HS-27A (cell line): ENCODE results near the gene CPA1.

ENCODE experiments used
- DNase-seq: peaks from one replicate; pipeline ENCODE4 v3.0.0-alpha.2; 2012; ENCODE audit warnings: low read depth, missing footprints

CPA1 gene

DNA sequence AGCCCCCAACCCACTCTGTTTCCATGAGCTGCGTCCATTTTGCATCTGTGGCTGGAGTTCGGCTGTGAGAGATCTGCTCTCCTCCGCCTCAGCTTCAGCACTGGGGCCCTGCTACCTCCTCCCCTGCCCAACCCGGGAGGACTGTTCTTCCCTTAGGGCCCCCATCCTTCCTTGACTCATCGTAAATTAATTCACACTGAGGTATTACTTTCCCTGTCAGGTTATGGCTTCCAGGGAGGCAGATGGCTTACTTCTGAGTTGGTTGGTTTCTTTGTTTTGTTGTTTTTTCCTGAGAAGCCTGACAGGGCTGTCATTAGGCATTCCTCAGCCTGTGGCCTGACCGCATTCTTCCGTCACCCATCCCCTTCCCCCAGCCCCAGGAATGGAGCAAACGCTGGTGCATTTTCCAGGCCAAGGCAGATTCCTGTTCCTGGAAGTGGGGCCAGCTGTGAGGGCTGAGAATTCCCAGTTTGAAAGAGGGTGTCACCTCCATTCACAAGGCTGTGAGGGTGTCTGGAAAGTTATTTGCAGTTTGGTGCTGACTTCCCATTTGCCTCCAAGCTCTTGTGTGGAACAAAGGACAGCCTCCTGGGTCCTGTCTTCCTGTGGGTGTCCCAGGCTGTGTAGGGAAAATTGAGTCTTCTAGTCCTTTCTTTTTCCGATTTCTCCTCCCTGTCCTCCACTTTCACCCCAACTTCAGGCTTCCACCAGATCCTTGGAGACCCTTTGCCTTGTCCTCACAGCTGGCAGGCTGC is 24.0 kb upstream of the CPA1 start:
- peak; percentile 83 for DNase-seq

- peak; percentile 58 for DNase-seq
Observed at GRCh38 chr7:130356876-130357611, 23.2 kb upstream of the CPA1 start.

DNA sequence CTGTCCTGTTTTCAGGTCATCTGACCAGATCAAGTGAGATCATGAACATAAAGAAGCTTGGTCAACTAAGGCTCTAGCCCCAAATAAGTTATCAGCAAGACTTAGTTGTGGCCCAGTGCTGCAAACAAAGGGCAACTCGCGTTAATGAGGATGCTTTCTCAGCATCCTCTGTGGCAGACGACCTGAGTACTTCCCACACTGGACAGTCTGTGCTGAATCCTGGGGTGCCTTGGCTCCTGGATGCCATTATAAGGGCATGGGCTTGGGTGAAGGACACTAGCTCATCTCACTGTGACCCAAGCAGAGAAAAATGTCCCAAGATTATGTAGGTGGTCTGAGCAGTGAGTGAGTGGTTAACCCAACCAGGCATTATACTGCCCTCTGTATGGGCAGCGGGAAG is 21.8 kb upstream of the CPA1 start:
- DNase-seq, result no peak

- no peak for DNase-seq
Observed at GRCh38 chr7:130359276-130359857, 20.9 kb upstream of the CPA1 start.

DNA sequence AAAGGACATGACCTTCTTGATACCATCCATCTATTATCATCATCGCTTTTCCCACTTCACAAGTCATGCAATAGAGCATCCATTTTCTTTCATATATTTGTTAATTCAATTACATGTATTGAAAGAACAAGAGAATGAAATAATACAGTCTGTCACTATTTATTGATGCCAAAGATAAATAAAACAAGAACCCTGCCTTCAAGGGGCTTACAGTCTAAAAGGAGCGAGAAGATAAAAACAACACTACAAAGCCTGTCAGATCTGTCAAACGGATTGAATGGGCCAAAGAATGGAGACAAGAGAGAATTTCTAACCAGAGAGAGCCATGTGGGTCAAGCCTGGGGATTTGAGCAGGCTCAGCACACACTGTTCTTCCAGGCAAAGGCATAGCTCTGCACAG is 19.8 kb upstream of the CPA1 start:
- DNase-seq, result no peak

GRCh38 chr7:130361681-130362080 is 18.6 kb upstream of the CPA1 start:
- no peak for DNase-seq

- no peak for DNase-seq
Observed at GRCh38 chr7:130362251-130362816, 18.0 kb upstream of the CPA1 start.

- DNase-seq, result peak; percentile 88
Observed at GRCh38 chr7:130363026-130363847, 17.1 kb upstream of the CPA1 start.

GRCh38 chr7:130364451-130364850 is 15.8 kb upstream of the CPA1 start:
- DNase-seq, result no peak

DNA sequence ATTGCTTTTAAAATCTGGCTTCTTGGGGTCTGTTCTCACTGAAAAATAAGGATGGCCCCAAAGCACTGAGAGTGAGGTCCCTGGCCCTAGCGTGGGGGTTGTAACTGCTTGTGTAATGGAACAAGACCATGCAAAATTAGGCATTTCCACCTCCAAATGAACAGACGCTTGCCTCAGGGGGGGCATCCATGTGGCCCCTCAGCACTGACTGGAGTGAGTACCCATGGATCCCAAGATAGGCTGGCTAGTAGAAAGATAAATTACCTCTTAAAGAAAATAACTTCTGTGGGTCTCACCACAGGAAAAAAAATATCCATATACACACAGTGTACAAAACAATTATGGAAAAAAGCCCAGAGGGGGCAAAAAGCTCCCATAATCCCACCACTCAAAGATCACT is 15.2 kb upstream of the CPA1 start:
- no peak for DNase-seq

DNA sequence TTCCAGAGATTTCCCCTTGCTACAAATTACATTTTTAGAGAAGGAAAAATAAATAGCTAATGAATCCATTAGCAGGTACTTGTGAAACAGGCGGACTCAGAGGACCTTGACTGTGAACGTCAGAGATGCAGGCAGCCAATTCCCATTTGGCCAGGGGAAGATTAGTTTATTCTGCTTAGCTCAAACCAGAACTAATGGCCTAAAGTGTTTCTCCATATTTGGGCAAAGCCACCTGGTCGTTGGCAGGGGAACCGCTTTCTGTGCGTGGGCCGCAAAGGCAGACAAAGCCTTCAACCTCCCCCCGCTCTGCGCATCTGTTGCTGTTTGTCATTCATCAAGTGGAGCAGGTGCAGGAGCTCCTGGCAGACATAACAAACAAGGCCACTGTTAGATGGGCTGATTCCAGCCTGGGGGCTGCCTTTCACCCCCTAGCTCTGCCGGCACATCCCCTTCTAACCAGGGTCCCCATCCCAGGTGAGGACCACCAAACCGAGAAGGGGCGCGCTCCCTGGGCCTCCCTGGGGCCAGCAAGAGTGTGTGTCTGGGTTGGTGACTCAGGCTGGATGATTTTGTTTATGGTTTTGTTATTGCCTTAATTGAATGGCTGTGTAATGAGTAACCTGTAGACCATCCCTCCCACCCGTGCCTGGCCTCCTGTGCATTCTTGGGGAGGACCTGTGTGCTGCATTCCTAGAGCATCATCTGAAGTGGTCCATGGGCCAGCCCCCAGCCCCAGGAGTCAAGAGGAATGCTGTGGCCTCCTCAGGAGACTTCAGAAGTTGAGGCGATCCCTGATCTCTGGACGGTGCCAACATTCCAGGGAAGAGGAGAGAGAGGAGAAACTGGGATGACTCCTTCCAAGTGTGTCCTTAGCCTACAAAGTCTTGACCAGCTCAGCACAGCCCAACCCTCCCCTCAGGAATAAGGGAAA is 14.5 kb upstream of the CPA1 start:
- no peak for DNase-seq

- DNase-seq, result no peak
Observed at GRCh38 chr7:130366564-130366963, 13.7 kb upstream of the CPA1 start.

- no peak for DNase-seq
Observed at GRCh38 chr7:130367088-130367755, 13.1 kb upstream of the CPA1 start.

- DNase-seq, result no peak
Observed at GRCh38 chr7:130367836-130368746, 12.2 kb upstream of the CPA1 start.

DNA sequence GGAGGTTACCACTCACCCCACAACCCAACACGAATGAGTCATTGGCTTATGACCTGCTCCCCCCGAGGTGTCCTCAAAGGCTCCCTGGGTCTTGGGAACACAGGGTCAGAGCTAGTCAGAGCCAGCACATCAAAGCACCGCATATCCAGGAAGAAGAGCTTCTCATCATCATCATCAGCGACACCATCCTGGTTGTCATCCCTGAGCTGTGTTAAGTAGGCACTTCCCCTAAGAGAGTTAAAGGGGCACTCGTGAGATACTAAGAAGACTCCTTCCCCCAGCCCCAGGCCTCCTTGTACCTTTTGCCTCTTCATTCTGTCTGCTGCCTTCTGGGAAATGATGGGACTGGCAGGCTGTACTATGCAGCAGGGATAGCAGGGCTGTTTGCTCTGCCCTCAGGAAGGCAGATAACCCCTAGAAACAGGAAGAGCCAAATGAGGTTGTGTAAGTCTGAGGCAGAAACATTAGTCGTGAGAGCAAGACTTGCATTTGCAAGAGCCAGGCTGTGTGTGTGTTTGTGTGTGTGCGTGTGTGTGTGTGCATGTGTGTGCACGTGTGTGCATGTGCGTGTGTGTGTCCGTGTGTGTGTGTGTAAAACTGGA is 11.1 kb upstream of the CPA1 start:
- DNase-seq, result no peak

GRCh38 chr7:130369831-130370550 is 10.3 kb upstream of the CPA1 start:
- no peak for DNase-seq

DNA sequence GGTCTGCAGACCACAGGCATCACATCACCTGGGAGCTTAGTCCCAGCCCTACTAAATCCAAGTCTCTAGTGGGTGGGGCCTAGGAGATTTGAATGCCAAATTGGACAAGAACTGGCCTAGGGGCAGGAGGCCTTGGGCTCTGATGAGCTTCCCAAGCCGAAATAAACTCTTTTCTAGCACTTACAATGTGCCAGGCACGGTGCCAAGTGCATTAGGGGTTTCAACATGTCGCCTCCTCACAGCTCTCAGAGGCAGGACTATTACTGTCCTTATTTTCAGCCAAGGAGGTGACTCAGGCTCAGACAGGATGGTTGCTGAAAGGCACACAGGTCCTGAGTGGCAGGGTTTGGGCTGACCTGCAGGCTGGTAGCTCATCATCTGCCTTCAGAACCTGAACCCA is 9.2 kb upstream of the CPA1 start:
- DNase-seq, result no peak
